Sigmoid colon (tissue), 7 donors: Measurements from ENCODE around the gene MITF. TPM values are rescaled to one million over a fixed set of nuclear protein-coding genes. Genes with fewer than 3 reads are reported as not detected.

Experiments
- DNase-seq: peaks from one replicate; pipeline ENCODE4 v3.0.0-alpha.2; 2019
- H3K27ac ChIP-seq, 4 donors: fragments of 200-600 bp; sonication (generic); one replicate each; pipeline ENCODE4 v1.5.1; 2016 to 2019; ENCODE audit warnings: mild to moderate bottlenecking in 1 of 4
- H3K27me3 ChIP-seq, 3 donors: fragments of 200-600 bp; sonication (generic); one replicate each; pipeline ENCODE4 v1.5.1; 2019; ENCODE audit warnings: mild to moderate bottlenecking in 1 of 3
- H3K36me3 ChIP-seq, 4 donors: fragments of 200-600 bp; sonication (generic); one replicate each; pipeline ENCODE4 v1.5.1; 2016 to 2019
- H3K4me1 ChIP-seq, 4 donors: fragments of 200-600 bp; sonication (generic); one replicate each; pipeline ENCODE4 v1.5.1; 2017 to 2019
- H3K4me3 ChIP-seq, 4 donors: fragments of 200-600 bp; sonication (generic); one replicate each; pipeline ENCODE4 v1.5.1; 2017 to 2019; ENCODE audit warnings: mild to moderate bottlenecking in 2 of 4, moderate library complexity in 1 of 4
- H3K9me3 ChIP-seq, 4 donors: fragments of 200-600 bp in 3 of 4; sonication (generic) in 3 of 4; one replicate each; pipeline versions ENCODE4 v1.5.1 to v1.6.1; 2013 to 2019
- CTCF ChIP-seq, 4 experiments: fragments of 450-650 bp in 3 of 4; fragments of 200-600 bp in 1 of 4; IDR thresholded peaks; one replicate each; pipeline ENCODE4 v1.5.1; 2016 to 2019; ENCODE audit warnings: antibody characterized with exemption in 4 of 4, mild to moderate bottlenecking in 3 of 4, moderate library complexity in 2 of 4
- EP300 ChIP-seq, 4 donors: sonication (generic); formaldehyde crosslinking; IDR thresholded peaks; one replicate each; pipeline ENCODE4 v1.6.1; 2017; ENCODE audit warnings: antibody characterized with exemption in 4 of 4
- POLR2A ChIP-seq, 2 donors: fragments of 450-650 bp; IDR thresholded peaks; one replicate each; pipeline ENCODE4 v1.6.1; 2016; ENCODE audit warnings: antibody characterized with exemption in 2 of 2, mild to moderate bottlenecking in 2 of 2, moderate library complexity in 2 of 2
- POLR2AphosphoS5 ChIP-seq, 4 donors: sonication (generic); formaldehyde crosslinking; IDR thresholded peaks; one replicate each; pipeline ENCODE4 v1.6.1; 2017; ENCODE audit warnings: antibody characterized with exemption in 4 of 4
- WGBS, 2 donors: extraction: QIAGEN DNeasy Blood & Tissue Kit; methylation state at CpG; one replicate each; pipeline ENCODE4 v1.1.7; 2013; 5-methylcytosine and 5-hydroxymethylcytosine counted together
- intact Hi-C: fragments of 100-400 bp; cut with DNase I; formaldehyde crosslinking; loops from one replicate; pipeline ENCODE4 v1.15.1; 2023
- polyA plus RNA-seq, 3 donors: library from polyadenylated mRNA; stranded (reverse); fragments of 200-250 nt; gene quantifications; one replicate each; pipeline ENCODE4 v1.2.3, GENCODE V29; 2013
- total RNA-seq, 4 donors: library from RNA; depleted of rRNA; stranded (reverse); fragments of >200 nt; gene quantifications; one replicate each; pipeline ENCODE4 v1.1.0, GENCODE V29; 2016
- donor health status: healthy with polysubstance abuse.
- donor health status: Bipolar disorder and iron deficiency.
- donor health status: healthy.

MITF gene
- total and polyA plus RNA-seq, 7 donors = 2.1 to 73.2 (median 65.4) TPM

DNA sequence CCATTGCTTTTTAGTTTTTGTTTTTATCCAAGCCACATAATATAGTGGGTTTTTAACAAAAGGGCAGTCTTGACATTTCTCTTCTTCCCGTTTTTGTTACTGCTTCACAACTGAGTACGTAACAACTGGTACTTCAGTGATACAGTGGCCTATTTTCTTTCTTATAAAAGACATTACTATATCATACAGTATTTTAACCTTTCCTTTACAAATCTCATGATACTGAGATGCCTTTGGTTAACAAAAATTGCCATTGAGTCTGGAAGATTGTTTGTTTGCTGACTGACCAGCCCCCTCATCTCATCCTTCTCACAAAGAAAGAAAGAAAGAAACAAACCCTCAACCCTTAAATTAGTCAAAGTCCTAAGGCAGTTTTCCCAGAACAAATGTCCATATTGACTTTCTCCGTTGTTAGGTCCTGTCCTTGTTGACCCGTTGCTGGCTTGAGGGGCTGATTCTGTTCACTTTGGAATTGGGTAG lies 183.3 kb downstream of the MITF start:
- no peak overlapping the region for H3K4me3 ChIP-seq
- intact Hi-C loops = no loop called here
- DNase-seq = no peak
- no peaks in the 10 kb centered on the region for H3K27me3 ChIP-seq
- H3K27ac ChIP-seq = no peak overlapping the region
- WGBS, 2 donors = 73 to 80% methylated on average over 4 of the region's 4 CpGs
- no peaks in the 10 kb centered on the region for H3K9me3 ChIP-seq
- peaks cover 0 to 11% (median 4%) of the 10 kb centered on the region in 4 donors for H3K4me1 ChIP-seq
- H3K36me3 ChIP-seq = no peaks in the 10 kb centered on the region
- TF ChIP-seq POLR2A (IDR thresholded peaks at IDR 0.05) = no peak
- no peak for TF ChIP-seq POLR2AphosphoS5 (IDR thresholded peaks at IDR 0.05)
- no peak for TF ChIP-seq CTCF (IDR thresholded peaks at IDR 0.05)
- no peak for TF ChIP-seq EP300 (IDR thresholded peaks at IDR 0.05)

GRCh38 chr3:69925506-69925905 lies 186.2 kb downstream of the MITF start:
- H3K27ac ChIP-seq = no peak overlapping the region

DNA sequence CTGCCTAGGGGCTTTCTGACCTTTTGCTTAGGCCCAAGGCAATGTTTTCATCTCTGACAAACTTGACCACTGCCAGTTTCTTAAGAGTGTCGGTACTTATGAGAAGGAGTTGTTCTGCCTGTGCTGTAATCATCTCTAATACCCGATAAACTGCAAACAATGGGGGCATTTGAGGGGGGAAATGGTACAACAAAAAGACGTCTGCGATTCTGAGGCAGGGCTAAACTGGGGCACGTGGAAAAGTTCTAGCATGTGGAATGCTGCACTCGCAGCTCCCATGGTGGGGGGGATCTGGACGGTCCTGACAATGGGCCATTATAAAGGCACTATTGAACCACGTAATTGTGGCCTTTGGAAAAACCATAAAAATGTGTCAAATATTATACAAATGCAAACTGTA lies 187.1 kb downstream of the MITF start:
- TF ChIP-seq CTCF (IDR thresholded peaks at IDR 0.05) (no peak), POLR2AphosphoS5 (IDR thresholded peaks at IDR 0.05) (no peak), POLR2A (IDR thresholded peaks at IDR 0.05) (no peak), EP300 (IDR thresholded peaks at IDR 0.05) (no peak)
- Histone ChIP-seq H3K9me3 (no peaks in the 10 kb centered on the region), H3K4me1 (peaks cover 0 to 24% (median 15%) of the 10 kb centered on the region in 4 donors), H3K4me3 (no peak overlapping the region), H3K27ac (no peak overlapping the region), H3K27me3 (no peaks in the 10 kb centered on the region), H3K36me3 (no peaks in the 10 kb centered on the region)
- intact Hi-C loops = no loop called here
- 70 to 80% methylated on average over 8 of the region's 8 CpGs for WGBS, 2 donors
- DNase-seq = no peak

More at GRCh38 chr3:69925506-69925905, 186.2 kb downstream of the MITF start:
- H3K36me3 ChIP-seq = no peaks in the 10 kb centered on the region
- no peaks in the 10 kb centered on the region for H3K9me3 ChIP-seq
- intact Hi-C loops = no loop called here
- no peaks in the 10 kb centered on the region for H3K27me3 ChIP-seq
- no peak for TF ChIP-seq POLR2AphosphoS5 (IDR thresholded peaks at IDR 0.05)
- TF ChIP-seq EP300 (IDR thresholded peaks at IDR 0.05) = no peak
- TF ChIP-seq CTCF (IDR thresholded peaks at IDR 0.05) = no peak
- TF ChIP-seq POLR2A (IDR thresholded peaks at IDR 0.05) = no peak
- H3K4me3 ChIP-seq = no peak overlapping the region
- no peak for DNase-seq
- H3K4me1 ChIP-seq = peaks cover 0 to 15% (median 11%) of the 10 kb centered on the region in 4 donors

DNA sequence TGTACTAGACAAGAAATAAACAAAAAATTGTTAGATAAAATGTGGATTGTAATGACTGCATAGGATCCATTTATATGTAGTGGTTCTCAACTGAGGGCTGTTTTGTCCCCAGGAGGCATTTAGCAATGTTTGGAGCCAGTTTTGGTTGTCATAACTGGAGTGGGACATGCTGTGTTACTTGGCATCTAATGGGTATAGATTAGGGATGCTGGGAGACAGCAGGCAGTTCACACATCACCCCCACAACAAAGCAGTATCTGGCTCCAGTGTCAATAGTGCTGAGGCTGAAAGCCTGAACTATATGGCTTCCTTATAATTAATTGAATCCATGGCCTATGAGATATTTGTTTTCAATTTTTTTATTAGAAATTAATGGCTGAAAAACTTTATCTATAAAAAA lies 188.3 kb downstream of the MITF start:
- H3K27ac ChIP-seq = no peak overlapping the region
- no peaks in the 10 kb centered on the region for H3K36me3 ChIP-seq
- DNase-seq = no peak
- H3K4me3 ChIP-seq = no peak overlapping the region
- H3K4me1 ChIP-seq = peaks cover 0 to 26% (median 15%) of the 10 kb centered on the region in 4 donors
- TF ChIP-seq CTCF (IDR thresholded peaks at IDR 0.05) = no peak
- no peak for TF ChIP-seq POLR2A (IDR thresholded peaks at IDR 0.05)
- no peak for TF ChIP-seq POLR2AphosphoS5 (IDR thresholded peaks at IDR 0.05)
- TF ChIP-seq EP300 (IDR thresholded peaks at IDR 0.05) = no peak
- H3K9me3 ChIP-seq = no peaks in the 10 kb centered on the region
- no peaks in the 10 kb centered on the region for H3K27me3 ChIP-seq
- intact Hi-C loops = no loop called here

GRCh38 chr3:69929019-69929418 lies 189.8 kb downstream of the MITF start:
- Histone ChIP-seq H3K27ac (no peak overlapping the region), H3K4me1 (peaks cover 0 to 26% (median 15%) of the 10 kb centered on the region in 4 donors), H3K27me3 (no peaks in the 10 kb centered on the region), H3K9me3 (no peaks in the 10 kb centered on the region), H3K36me3 (no peaks in the 10 kb centered on the region), H3K4me3 (no peak overlapping the region)
- DNase-seq = no peak
- intact Hi-C loops = no loop called here
- 73 to 79% methylated on average over 4 of the region's 4 CpGs for WGBS, 2 donors
- TF ChIP-seq EP300 (IDR thresholded peaks at IDR 0.05) (no peak), POLR2AphosphoS5 (IDR thresholded peaks at IDR 0.05) (no peak), CTCF (IDR thresholded peaks at IDR 0.05) (no peak), POLR2A (IDR thresholded peaks at IDR 0.05) (no peak)
